SKM-1 treated with dmso at 0.1 percent for 144 hours (cell line): ENCODE results near the gene BBS9.

Experiments
- DNase-seq: peaks from one replicate; lab custom pipeline; 2025; ENCODE audit not compliant: unreplicated experiment; lab: John Stamatoyannopoulos, UW

BBS9 gene

GRCh38 chr7:33118383-33118782 is 11.0 kb upstream of the BBS9 start:
- DNase-seq: no peak

DNA sequence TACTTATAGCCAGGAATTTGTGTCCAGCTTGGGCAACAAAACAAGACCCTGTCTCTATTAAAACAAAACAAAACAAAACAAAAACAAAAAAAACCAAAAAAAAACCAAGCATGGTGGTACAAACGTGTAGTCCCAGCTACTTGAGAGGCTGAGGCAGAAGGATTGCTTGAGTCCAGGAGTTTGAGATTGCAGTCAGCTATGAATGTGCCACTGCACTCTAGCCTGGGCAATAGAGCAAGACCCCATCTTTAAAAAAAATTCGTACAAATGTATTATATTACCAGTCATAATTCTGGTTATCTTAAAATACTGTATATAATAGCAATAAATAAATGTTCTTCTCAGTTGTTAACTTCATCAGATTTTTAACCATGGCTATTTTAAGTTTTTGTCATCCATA is 2.3 kb upstream of the BBS9 start:
- DNase-seq: no peak

GRCh38 chr7:33128631-33128989 is 754 bp upstream of the BBS9 start:
- DNase-seq: no peak

GRCh38 chr7:33129806-33130153 is 416 bp downstream of the BBS9 start:
- no peak for DNase-seq

DNA sequence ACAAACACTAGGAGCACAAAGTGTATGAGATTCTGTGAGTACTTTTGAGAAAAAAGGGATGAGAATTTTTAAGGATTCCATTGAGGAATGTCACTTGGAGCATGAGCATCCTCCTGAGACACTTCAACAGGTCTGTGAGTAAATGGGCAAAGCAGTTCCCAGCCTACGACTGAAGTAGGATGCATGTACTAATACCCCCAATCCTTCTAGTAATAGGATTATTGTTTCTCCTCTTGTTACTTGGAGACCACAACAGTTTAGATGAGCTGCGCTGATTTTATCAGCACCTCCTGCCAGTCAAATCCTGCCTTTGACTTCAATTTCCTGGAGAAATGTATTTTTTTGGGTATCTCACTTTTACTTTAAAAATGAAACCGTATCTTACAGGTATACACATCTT is 820 bp downstream of the BBS9 start:
- no peak for DNase-seq

DNA sequence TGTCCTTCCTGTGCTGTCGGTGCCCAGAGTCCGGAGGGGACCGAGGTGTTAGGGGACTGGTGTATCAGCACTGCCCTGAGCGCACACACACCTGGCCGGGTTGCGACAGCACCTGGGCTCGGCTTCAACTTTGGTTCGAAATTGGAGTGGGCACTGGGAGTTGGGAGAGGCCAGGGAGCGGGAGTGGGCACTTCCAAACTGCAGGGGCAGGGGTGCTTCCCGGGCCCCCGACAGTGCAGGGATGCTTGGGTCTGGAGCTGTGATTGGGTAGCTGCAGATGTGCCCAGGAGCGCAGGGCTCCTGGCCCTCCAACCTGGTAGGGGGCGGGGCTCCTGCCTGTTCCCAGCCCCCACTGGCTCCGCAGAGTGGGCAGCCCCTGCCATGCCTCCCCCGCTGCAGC is 7.7 kb downstream of the BBS9 start:
- DNase-seq: no peak

- DNase-seq: no peak
Measured at GRCh38 chr7:33142585-33142984, 13.2 kb downstream of the BBS9 start.

DNA sequence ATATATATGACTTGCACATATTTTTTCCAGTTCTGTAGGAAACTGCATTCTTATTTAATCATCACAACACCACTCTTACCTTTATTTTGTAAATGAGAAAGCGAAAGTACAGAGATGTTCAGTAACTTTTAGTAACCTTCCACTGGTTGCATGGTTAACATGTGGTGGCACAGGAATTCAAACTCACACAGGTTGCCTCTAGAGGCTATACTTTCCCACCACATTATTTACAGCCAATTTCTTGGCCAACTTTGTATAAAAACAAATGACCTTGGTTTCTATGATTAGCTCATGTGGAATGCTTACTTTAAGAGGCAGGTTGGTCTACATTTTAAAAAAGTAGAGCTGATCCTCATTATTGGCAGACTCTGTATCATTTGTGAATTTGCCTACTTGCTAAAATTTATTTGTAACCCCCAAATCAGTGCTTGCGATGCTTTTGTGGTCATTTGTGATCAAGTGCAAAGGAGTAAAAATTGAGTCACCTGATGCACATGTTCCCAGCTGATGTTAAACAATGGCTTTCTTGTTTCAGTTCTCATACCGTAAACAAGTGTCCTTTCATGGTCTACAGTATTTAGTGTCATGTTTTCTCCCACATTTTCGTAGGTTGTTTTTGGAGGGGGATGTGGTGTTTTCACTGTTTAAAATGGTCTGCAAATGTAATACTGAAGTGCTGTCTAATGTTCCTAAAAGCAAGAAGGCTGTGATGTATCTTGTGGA is 14.8 kb downstream of the BBS9 start:
- DNase-seq: no peak

DNA sequence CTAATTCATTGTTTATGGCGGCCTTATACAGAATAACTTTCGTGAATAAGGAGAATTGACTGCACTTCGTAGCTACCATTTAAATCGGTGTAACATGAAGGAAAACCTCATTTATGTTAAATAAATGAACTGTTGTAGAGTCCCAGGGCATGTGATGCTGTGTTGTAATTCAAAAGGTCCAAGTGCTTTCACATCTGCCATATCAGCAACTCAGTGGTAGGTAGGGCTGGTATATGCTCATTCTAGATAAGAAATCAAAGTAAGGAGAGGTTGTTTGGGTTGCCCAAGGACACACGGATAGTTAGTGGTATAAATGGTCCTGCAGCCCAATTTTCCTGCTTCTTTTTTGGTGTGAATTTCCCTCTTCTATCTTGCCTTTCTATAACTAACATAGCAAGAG is 15.8 kb downstream of the BBS9 start:
- DNase-seq: no peak

- no peak for DNase-seq
Measured at GRCh38 chr7:33152087-33152486, 22.7 kb downstream of the BBS9 start.

DNA sequence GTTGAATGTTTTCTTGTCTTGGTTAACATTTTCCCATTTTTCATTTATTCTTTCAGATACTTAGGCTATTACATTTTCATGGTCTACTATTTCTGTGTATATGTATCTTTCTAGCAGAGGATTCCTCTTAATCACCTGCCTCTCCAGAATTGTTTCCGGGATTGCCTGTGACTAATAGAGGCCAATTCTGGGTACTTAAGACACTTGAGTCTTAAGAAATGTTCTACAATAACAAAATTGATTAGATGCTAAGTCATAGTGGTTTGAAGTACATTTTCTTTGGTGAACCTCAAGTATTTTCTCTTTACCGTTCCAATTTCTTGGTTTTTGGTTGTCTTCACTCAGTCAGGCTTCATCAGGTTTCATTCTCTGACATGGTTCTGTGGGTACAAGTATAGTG is 26.4 kb downstream of the BBS9 start:
- no peak for DNase-seq

DNA sequence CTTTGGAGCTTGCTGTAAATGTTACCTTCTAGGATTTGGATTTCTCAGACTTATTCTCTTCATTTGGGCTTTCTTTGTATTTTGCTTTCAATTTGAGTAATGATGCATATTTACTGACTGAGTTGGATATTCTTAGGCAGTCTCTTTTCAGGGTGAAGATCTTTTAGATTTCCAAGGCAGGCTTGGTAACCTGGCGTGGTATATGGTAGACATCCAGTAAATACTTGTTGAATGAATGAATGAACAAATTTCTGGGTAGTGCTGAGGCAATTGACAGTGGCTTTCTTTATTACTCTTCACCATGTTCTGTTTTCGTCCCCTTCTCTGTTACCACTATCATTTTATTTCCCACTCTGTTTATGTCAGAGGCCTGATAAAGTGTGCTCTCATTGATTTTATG is 27.1 kb downstream of the BBS9 start:
- DNase-seq: no peak

- no peak for DNase-seq
Measured at GRCh38 chr7:33157311-33157710, 27.9 kb downstream of the BBS9 start.

- DNase-seq: no peak
Measured at GRCh38 chr7:33157781-33158180, 28.4 kb downstream of the BBS9 start.

- DNase-seq: no peak
Measured at GRCh38 chr7:33177876-33178275, 48.5 kb downstream of the BBS9 start.

DNA sequence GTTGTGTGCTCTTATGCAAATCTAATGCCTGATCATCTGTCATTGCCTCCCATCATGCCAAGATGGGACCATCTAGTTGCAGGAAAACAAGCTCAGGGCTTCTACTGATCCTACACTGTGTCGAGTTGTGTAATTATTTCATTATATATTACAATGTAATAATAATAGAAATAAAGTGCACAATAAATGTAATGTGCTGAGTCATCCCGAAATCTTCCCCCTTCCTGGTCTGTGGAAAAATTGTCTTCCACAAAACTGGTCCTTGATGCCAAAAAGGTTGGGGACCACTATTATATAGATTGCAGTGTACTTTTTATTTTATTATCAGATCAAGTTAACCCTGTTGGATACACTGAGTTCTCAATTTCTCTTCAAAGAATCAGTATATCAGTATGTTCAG is 50.2 kb downstream of the BBS9 start:
- no peak for DNase-seq

GRCh38 chr7:33183504-33183903 is 54.1 kb downstream of the BBS9 start:
- DNase-seq: no peak

DNA sequence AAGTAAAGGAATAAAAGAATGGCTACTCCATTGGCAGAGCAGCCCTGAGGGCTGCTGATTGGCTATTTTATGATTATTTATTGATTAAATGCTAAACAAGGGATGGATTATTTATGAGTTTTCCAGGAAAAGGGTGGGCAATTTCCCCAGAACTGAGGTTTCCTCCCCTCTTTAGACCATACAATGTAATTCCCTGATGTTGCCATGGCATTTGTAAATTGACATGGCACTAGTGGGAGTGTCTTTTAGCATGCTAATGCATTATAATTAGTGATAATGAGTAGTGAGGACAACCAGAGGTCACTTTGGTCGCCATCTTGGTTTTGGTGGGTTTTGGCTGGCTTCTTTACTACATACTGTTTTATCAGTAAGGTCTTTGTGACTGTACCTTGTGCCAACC is 55.5 kb downstream of the BBS9 start:
- DNase-seq: no peak

DNA sequence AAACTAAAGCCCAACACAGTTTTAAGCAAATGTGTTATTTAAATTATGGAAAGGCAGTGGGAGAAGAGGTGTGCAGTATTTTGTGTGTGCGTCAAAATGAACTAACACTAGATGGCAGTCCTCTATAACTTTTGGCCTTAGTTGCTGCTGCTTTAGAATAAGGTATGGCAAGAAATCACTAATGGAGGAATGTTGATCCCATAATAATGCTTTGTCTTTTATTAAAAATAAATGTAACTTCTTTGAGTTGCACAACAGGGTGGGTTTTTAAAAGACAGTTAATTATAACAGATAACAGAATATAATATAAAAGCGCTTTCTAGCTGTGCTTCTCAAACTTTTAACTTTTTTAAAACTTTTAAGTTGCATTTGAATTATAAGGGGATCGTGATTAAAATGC is 56.4 kb downstream of the BBS9 start:
- DNase-seq: peak; percentile 26

GRCh38 chr7:33186192-33186591 is 56.8 kb downstream of the BBS9 start:
- no peak for DNase-seq

- DNase-seq: no peak
Measured at GRCh38 chr7:33190688-33191304, 61.4 kb downstream of the BBS9 start.

DNA sequence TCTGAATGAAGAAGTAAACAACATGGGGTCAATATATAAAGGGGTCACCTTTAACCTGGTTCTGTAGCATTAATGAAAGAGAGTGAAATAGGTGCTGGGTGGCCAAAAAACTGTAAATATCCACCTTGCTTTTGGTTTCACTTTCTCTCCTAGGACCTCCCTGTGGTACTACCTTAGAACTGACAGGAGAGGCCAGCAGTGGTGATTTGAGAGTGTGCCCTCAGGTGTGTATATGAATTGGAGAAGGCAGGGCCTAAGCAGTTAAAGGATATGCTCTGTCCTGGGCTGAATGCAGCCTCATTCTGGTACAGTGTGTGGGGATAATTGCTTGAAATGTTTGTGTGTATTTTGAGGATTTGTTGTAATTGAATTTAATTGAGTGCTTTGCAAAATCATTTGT is 62.0 kb downstream of the BBS9 start:
- no peak for DNase-seq

DNA sequence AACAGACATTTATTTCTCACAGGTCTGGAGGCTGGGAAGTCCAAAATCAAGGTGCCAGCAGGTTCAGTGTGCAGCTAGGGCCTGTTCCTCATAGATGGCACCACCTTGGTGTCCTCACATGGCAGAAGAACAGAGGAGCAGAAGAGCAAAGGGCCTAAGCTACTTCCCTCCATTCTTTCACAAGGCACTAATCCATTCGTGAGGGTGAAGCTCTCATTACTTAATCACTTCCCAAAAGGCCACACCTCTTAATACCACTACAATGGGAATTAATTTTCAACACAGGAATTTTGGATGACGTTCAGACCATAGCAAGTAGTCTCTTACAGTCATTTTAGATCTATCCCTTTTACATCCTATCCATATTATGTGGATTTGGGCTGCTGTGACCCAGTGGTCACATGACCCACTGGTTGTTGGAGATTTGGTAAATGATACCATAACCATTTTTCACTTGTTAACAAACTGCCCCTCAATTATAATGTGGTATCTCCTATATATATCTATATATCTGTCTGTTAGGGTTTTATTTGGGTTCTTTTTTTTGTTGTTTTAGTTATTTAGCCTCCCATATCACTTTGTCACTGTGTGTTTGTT is 63.4 kb downstream of the BBS9 start:
- no peak for DNase-seq
